Nephron progenitor cell (in vitro differentiated cells): ENCODE data around the gene CALM1.
A peak's percentile ranks its signal among the peaks of the same experiment; 100 is the strongest.

ENCODE experiments used
- DNase-seq: peaks from one replicate; pipeline ENCODE4 v3.0.0; 2021
- H3K27ac Mint-ChIP-seq: 2 replicates; pipeline ENCODE4 v1.8.0; 2021; ENCODE audit warnings: mild to moderate bottlenecking, moderate library complexity, mixed read lengths
- H3K27me3 Mint-ChIP-seq: 2 replicates; pipeline ENCODE4 v1.8.0; 2021; ENCODE audit warnings: mild to moderate bottlenecking, low read depth, mixed read lengths; ENCODE audit not compliant: poor library complexity
- H3K36me3 Mint-ChIP-seq: 2 replicates; pipeline ENCODE4 v1.8.0; 2021; ENCODE audit warnings: low read depth, mixed read lengths
- H3K4me1 Mint-ChIP-seq: 2 replicates; pipeline ENCODE4 v1.8.0; 2021; ENCODE audit warnings: mixed read lengths
- H3K4me3 Mint-ChIP-seq: 2 replicates; pipeline ENCODE4 v1.8.0; 2021; ENCODE audit warnings: mild to moderate bottlenecking, moderate library complexity, mixed read lengths
- H3K9me3 Mint-ChIP-seq: 2 replicates; pipeline ENCODE4 v1.8.0; 2021; ENCODE audit warnings: mild to moderate bottlenecking, moderate library complexity, mixed read lengths
- CTCF ChIP-seq: fragments of 200-600 bp; sonication (generic); IDR thresholded peaks from 2 replicates; pipeline ENCODE4 v1.5.0; 2021; ENCODE audit warnings: antibody characterized with exemption

CALM1 gene

GRCh38 chr14:90421001-90421631 is 24.3 kb downstream of the CALM1 start:
- Mint-ChIP-seq H3K27me3 (peaks cover 4% of the 10 kb centered on the region), H3K4me3 (no peak overlapping the region), H3K27ac (peak overlapping the region; percentile 69), H3K4me1 (peaks cover 27% of the 10 kb centered on the region), H3K9me3 (peaks cover 17% of the 10 kb centered on the region), H3K36me3 (no peaks in the 10 kb centered on the region)
- no peak for TF ChIP-seq CTCF
- no peak for DNase-seq

- no peaks in the 10 kb centered on the region for H3K36me3 Mint-ChIP-seq
- peaks cover 17% of the 10 kb centered on the region for H3K9me3 Mint-ChIP-seq
- peaks cover 27% of the 10 kb centered on the region for H3K4me1 Mint-ChIP-seq
- no peak for TF ChIP-seq CTCF
- no peak overlapping the region for H3K27ac Mint-ChIP-seq
- DNase-seq: no peak
- peaks cover 4% of the 10 kb centered on the region for H3K27me3 Mint-ChIP-seq
- H3K4me3 Mint-ChIP-seq: no peak overlapping the region
Observed at GRCh38 chr14:90421632-90422020, 24.8 kb downstream of the CALM1 start.

GRCh38 chr14:90423166-90423565 is 26.3 kb downstream of the CALM1 start:
- H3K9me3 Mint-ChIP-seq: peaks cover 11% of the 10 kb centered on the region
- H3K27me3 Mint-ChIP-seq: peaks cover 4% of the 10 kb centered on the region
- H3K27ac Mint-ChIP-seq: no peak overlapping the region
- H3K36me3 Mint-ChIP-seq: no peaks in the 10 kb centered on the region
- TF ChIP-seq CTCF: no peak
- no peak overlapping the region for H3K4me3 Mint-ChIP-seq
- H3K4me1 Mint-ChIP-seq: peaks cover 33% of the 10 kb centered on the region
- DNase-seq: no peak

GRCh38 chr14:90424075-90424474 is 27.2 kb downstream of the CALM1 start:
- DNase-seq: no peak
- Mint-ChIP-seq H3K9me3 (peaks cover 5% of the 10 kb centered on the region), H3K27me3 (peaks cover 3% of the 10 kb centered on the region), H3K4me3 (no peak overlapping the region), H3K4me1 (peaks cover 33% of the 10 kb centered on the region), H3K36me3 (no peaks in the 10 kb centered on the region), H3K27ac (no peak overlapping the region)
- no peak for TF ChIP-seq CTCF

GRCh38 chr14:90424686-90425372 is 28.0 kb downstream of the CALM1 start:
- no peak for DNase-seq
- H3K36me3 Mint-ChIP-seq: no peaks in the 10 kb centered on the region
- peaks cover 33% of the 10 kb centered on the region for H3K4me1 Mint-ChIP-seq
- no peak overlapping the region for H3K4me3 Mint-ChIP-seq
- H3K9me3 Mint-ChIP-seq: peaks cover 5% of the 10 kb centered on the region
- peaks cover 3% of the 10 kb centered on the region for H3K27me3 Mint-ChIP-seq
- H3K27ac Mint-ChIP-seq: peak overlapping the region; percentile 72
- no peak for TF ChIP-seq CTCF

- no peak for DNase-seq
- no peak overlapping the region for H3K27ac Mint-ChIP-seq
- TF ChIP-seq CTCF: no peak
- H3K9me3 Mint-ChIP-seq: peaks cover 5% of the 10 kb centered on the region
- H3K4me3 Mint-ChIP-seq: no peak overlapping the region
- peaks cover 3% of the 10 kb centered on the region for H3K27me3 Mint-ChIP-seq
- no peaks in the 10 kb centered on the region for H3K36me3 Mint-ChIP-seq
- H3K4me1 Mint-ChIP-seq: peaks cover 38% of the 10 kb centered on the region
Observed at GRCh38 chr14:90425373-90425879, 28.6 kb downstream of the CALM1 start.
